IPS-11a (cell line): ENCODE results near the gene EPHA10.
A peak's percentile ranks its signal among the peaks of the same experiment; 100 is the strongest.

Experiments used
- H3K4me3 ChIP-seq: one replicate; pipeline ENCODE4 v1.5.1; 2013; ENCODE audit warnings: low read depth, low read length, control low read depth

EPHA10 gene

GRCh38 chr1:37734629-37735591 lies 30.0 kb downstream of the EPHA10 start:
- H3K4me3 ChIP-seq, result peak overlapping the region; percentile 41

GRCh38 chr1:37732111-37732780 lies 32.7 kb downstream of the EPHA10 start:
- no peak overlapping the region for H3K4me3 ChIP-seq

- no peak overlapping the region for H3K4me3 ChIP-seq
Observed at GRCh38 chr1:37731312-37732019, 33.5 kb downstream of the EPHA10 start.

GRCh38 chr1:37730376-37730775 lies 34.5 kb downstream of the EPHA10 start:
- no peak overlapping the region for H3K4me3 ChIP-seq

GRCh38 chr1:37728416-37728815 lies 36.5 kb downstream of the EPHA10 start:
- H3K4me3 ChIP-seq, result no peak overlapping the region

- H3K4me3 ChIP-seq, result no peak overlapping the region
Observed at GRCh38 chr1:37726751-37727585, 38.0 kb downstream of the EPHA10 start.

GRCh38 chr1:37725851-37726613 lies 38.9 kb downstream of the EPHA10 start:
- no peak overlapping the region for H3K4me3 ChIP-seq

GRCh38 chr1:37724575-37724974 lies 40.3 kb downstream of the EPHA10 start:
- H3K4me3 ChIP-seq, result no peak overlapping the region

- no peak overlapping the region for H3K4me3 ChIP-seq
Observed at GRCh38 chr1:37723390-37724078, 41.4 kb downstream of the EPHA10 start.

GRCh38 chr1:37723072-37723389 lies 41.9 kb downstream of the EPHA10 start:
- no peak overlapping the region for H3K4me3 ChIP-seq

- no peak overlapping the region for H3K4me3 ChIP-seq
Observed at GRCh38 chr1:37722181-37723071, 42.5 kb downstream of the EPHA10 start.

- no peak overlapping the region for H3K4me3 ChIP-seq
Observed at GRCh38 chr1:37721565-37721964, 43.4 kb downstream of the EPHA10 start.

GRCh38 chr1:37720231-37721130 lies 44.4 kb downstream of the EPHA10 start:
- H3K4me3 ChIP-seq, result no peak overlapping the region

GRCh38 chr1:37719572-37720195 lies 45.2 kb downstream of the EPHA10 start:
- H3K4me3 ChIP-seq, result no peak overlapping the region

GRCh38 chr1:37718901-37719571 lies 45.9 kb downstream of the EPHA10 start:
- H3K4me3 ChIP-seq, result no peak overlapping the region

- no peak overlapping the region for H3K4me3 ChIP-seq
Observed at GRCh38 chr1:37718181-37718900, 46.6 kb downstream of the EPHA10 start.
